HepG2 (cell line): ENCODE measurements around the gene TCF25. TPM values are rescaled to one million over a fixed set of nuclear protein-coding genes. Genes with fewer than 3 reads are reported as not detected.
A peak's percentile ranks its signal among the peaks of the same experiment; 100 is the strongest.

Source experiments
- ATAC-seq: fragments of 200-7000 bp; cut with Tn5 transposase; 3 replicates; pipeline ENCODE4 v1.9.1; 2020; ENCODE audit warnings: mild to moderate bottlenecking, moderate library complexity
- BruUV-seq: library from RNA; stranded (reverse); fragments of 400-500 nt; replicated peaks from 2 replicates; lab custom pipeline; 2021; lab: Mats Ljungman, UMichigan
- CTCF ChIA-PET: fragments of 300-600 bp; formaldehyde crosslinking; extraction: SDS; loops from one replicate; lab custom pipeline; 2021; ENCODE audit warnings: low total read pairs, inconsistent platforms, low intra/inter-chr PET ratio; lab: Yijun Ruan, JAX
- POLR2A ChIA-PET: fragments of 350-600 bp; sonication (Branson Sonifier 250); formaldehyde crosslinking; loops from one replicate; lab custom pipeline; 2020; ENCODE audit warnings: antibody characterized with exemption, inconsistent platforms; lab: Yijun Ruan, JAX
- DNase-seq: peaks from one replicate; pipeline ENCODE4 v3.0.0-alpha.2; 2015; ENCODE audit warnings: low spot score
- FAIRE-seq: peaks from 3 replicates; lab custom pipeline; 2011; peaks lifted over from hg19 to GRCh38; lab: Jason Lieb, UNC
- H2AFZ ChIP-seq: one replicate; pipeline ENCODE4 v1.6.1; 2011; ENCODE audit warnings: low read length, inconsistent platforms
- H3K27ac ChIP-seq: fragments of 300-600 bp; 3 replicates; pipeline ENCODE4 v1.8.0; 2011; ENCODE audit warnings: mixed run types, mild to moderate bottlenecking, mixed read lengths, low read length, inconsistent platforms; ENCODE audit not compliant: insufficient read depth; ENCODE audit errors: extremely low read length
- H3K27me3 ChIP-seq, 2 experiments: fragments of 200-600 bp in 1 of 2; 2 replicates in 1 of 2; 3 replicates in 1 of 2; pipeline versions ENCODE4 v1.6.0 to v1.8.0; 2011; ENCODE audit warnings: low read length in 2 of 2, mild to moderate bottlenecking in 2 of 2, moderate library complexity in 2 of 2, inconsistent platforms in 1 of 2; ENCODE audit not compliant: insufficient read depth in 2 of 2, control insufficient read depth in 1 of 2
- H3K36me3 ChIP-seq, 2 experiments: fragments of 200-600 bp in 1 of 2; replicated peaks in 1 of 2; 2 replicates in 1 of 2; 3 replicates in 1 of 2; pipeline versions ENCODE4 v1.5.1 to v1.8.0; 2011; ENCODE audit warnings: low read length in 2 of 2, inconsistent platforms in 1 of 2; ENCODE audit not compliant: insufficient read depth in 2 of 2, control insufficient read depth in 1 of 2
- H3K4me1 ChIP-seq: 2 replicates; pipeline ENCODE4 v1.5.1; 2012; ENCODE audit warnings: low read length, inconsistent platforms; ENCODE audit not compliant: insufficient read depth
- H3K4me2 ChIP-seq: 2 replicates; pipeline ENCODE4 v1.6.0; 2011; ENCODE audit warnings: low read depth, low read length, inconsistent platforms
- H3K4me3 ChIP-seq, 3 experiments: fragments of 200-600 bp in 1 of 3; sonication (generic), shearing (Covaris generic) in 1 of 3; replicated peaks in 1 of 3; 2 replicates each; pipeline ENCODE4 v1.5.1; 2011 to 2016; ENCODE audit warnings: low read length in 3 of 3, inconsistent platforms in 2 of 3, low read depth in 2 of 3, mild to moderate bottlenecking in 2 of 3, control low read depth in 1 of 3, mixed read lengths in 1 of 3; ENCODE audit not compliant: insufficient read depth in 1 of 3
- H3K79me2 ChIP-seq: one replicate; pipeline ENCODE4 v1.6.1; 2011; ENCODE audit warnings: low read length, inconsistent platforms; ENCODE audit not compliant: insufficient read depth
- H3K9ac ChIP-seq: 2 replicates; pipeline ENCODE4 v1.6.0; 2011; ENCODE audit warnings: mild to moderate bottlenecking, low read depth, low read length, inconsistent platforms; ENCODE audit not compliant: insufficient read depth
- H3K9me3 ChIP-seq: 2 replicates; pipeline ENCODE4 v1.5.1; 2012; ENCODE audit warnings: mild to moderate bottlenecking, low read length
- H4K20me1 ChIP-seq: 2 replicates; pipeline ENCODE4 v1.6.0; 2011; ENCODE audit warnings: inconsistent platforms, mild to moderate bottlenecking, low read length, moderate library complexity; ENCODE audit not compliant: insufficient read depth
- ATAD3A ChIP-seq: sonication (generic); formaldehyde crosslinking; IDR thresholded peaks from 2 replicates; pipeline ENCODE4 v1.4.0; 2020; ENCODE audit warnings: missing genetic modification reagents
- CBX2 ChIP-seq, 2 experiments: fragments of 200-600 bp in 1 of 2; sonication (generic); formaldehyde crosslinking in 1 of 2; IDR thresholded peaks; 2 replicates each; pipeline versions ENCODE4 v1.7.0 to v1.8.1; 2018 to 2022; ENCODE audit warnings: low read depth in 2 of 2, low read length in 1 of 2, mild to moderate bottlenecking in 1 of 2, missing genetic modification reagents in 1 of 2
- IKZF4 ChIP-seq: sonication (generic); formaldehyde crosslinking; IDR thresholded peaks from 2 replicates; pipeline ENCODE4 v1.5.1; 2020; ENCODE audit warnings: borderline replicate concordance, mild to moderate bottlenecking, low read depth, missing genetic modification reagents; ENCODE audit errors: not compliant biosample characterization
- LBX2 ChIP-seq: sonication (generic); formaldehyde crosslinking; IDR thresholded peaks from 2 replicates; pipeline ENCODE4 v1.5.0; 2020; ENCODE audit warnings: missing genetic modification reagents, mild to moderate bottlenecking, borderline replicate concordance
- MAFF ChIP-seq: IDR thresholded peaks from 2 replicates; pipeline ENCODE4 v1.6.1; 2011; ENCODE audit warnings: low read depth, low read length, improper control_type of control experiment
- TP53 ChIP-seq: sonication (generic); formaldehyde crosslinking; conservative IDR thresholded peaks from 2 replicates; pipeline ENCODE4 v1.4.0; 2020; ENCODE audit warnings: missing genetic modification reagents
- ZBTB2 ChIP-seq: sonication (generic); formaldehyde crosslinking; IDR thresholded peaks from 2 replicates; pipeline ENCODE4 v1.8.0; 2022; ENCODE audit warnings: low read depth, missing genetic modification reagents
- ZFP36L1 ChIP-seq: sonication (generic); formaldehyde crosslinking; IDR thresholded peaks from 2 replicates; pipeline ENCODE4 v1.8.0; 2022; ENCODE audit warnings: mild to moderate bottlenecking, missing genetic modification reagents, moderate library complexity
- ZNF124 ChIP-seq: sonication (generic); formaldehyde crosslinking; IDR thresholded peaks from 2 replicates; pipeline ENCODE4 v1.4.0; 2020; ENCODE audit warnings: missing genetic modification reagents
- ZNF180 ChIP-seq: sonication (generic); formaldehyde crosslinking; IDR thresholded peaks from 2 replicates; pipeline ENCODE4 v1.4.0; 2020; ENCODE audit warnings: low read depth, missing genetic modification reagents, borderline replicate concordance
- ZNF652 ChIP-seq: IDR thresholded peaks from 2 replicates; pipeline ENCODE4 v1.6.1; 2016; ENCODE audit warnings: low read depth, borderline replicate concordance
- ZNF709 ChIP-seq: sonication (generic); formaldehyde crosslinking; IDR thresholded peaks from 2 replicates; pipeline ENCODE4 v1.5.0; 2020; ENCODE audit warnings: mild to moderate bottlenecking, missing genetic modification reagents
- WGBS: methylation state at CpG from one replicate; pipeline ENCODE4 v1.1.6; 2017; ENCODE audit warnings: low lambda C conversion rate; 5-methylcytosine and 5-hydroxymethylcytosine counted together
- in situ Hi-C: cut with HindIII; loops from 2 replicates; pipeline ENCODE4 v1.10.0; 2017; ENCODE audit warnings: low pct_unique_long_range_greater_than_20kb; ENCODE audit not compliant: extremely low pct_ligation_motif_present
- intact Hi-C: fragments of 100-400 bp; cut with micrococcal nuclease; formaldehyde crosslinking; loops from one replicate; pipeline ENCODE4 v1.10.0; 2022; ENCODE audit not compliant: unreplicated experiment
- polyA plus RNA-seq, 8 experiments: library from polyadenylated mRNA; depleted of rRNA in 3 of 8; stranded (reverse) in 7 of 8; unstranded in 1 of 8; fragments of >200 nt; fragmentation: Illumina TruSeq in 4 of 8; extraction: Trizol in 4 of 8; gene quantifications; 2 replicates each; pipeline versions ENCODE4 v1.2.1 to v1.2.3, GENCODE V29; 2011 to 2016; ENCODE audit warnings: low read depth in 4 of 8, missing spikeins in 1 of 8, mixed read lengths in 1 of 8; ENCODE audit not compliant: insufficient read depth in 1 of 8
- total RNA-seq, 5 experiments: library from RNA; depleted of rRNA; stranded (reverse); fragments of >200 nt; fragmentation: Illumina TruSeq; extraction: Trizol; gene quantifications; 2 replicates each; pipeline ENCODE4 v1.2.3, GENCODE V29; 2016; ENCODE audit warnings: low read depth in 1 of 5
- TF ChIP-seq, protein P1 (sequence below): IDR thresholded peaks from 2 replicates; pipeline ENCODE4 v1.6.1; 2016; ENCODE audit warnings: mild to moderate bottlenecking, missing biosample characterization, missing genetic modification reagents
- TF ChIP-seq, protein P2 (sequence below): IDR thresholded peaks from 2 replicates; pipeline ENCODE4 v1.6.1; 2016; ENCODE audit warnings: missing compliant biosample characterization, missing genetic modification reagents, borderline replicate concordance
- TF ChIP-seq, protein P3 (sequence below): IDR thresholded peaks from 2 replicates; pipeline ENCODE4 v1.6.1; 2016

Gene TCF25
- total and polyA plus RNA-seq, 2 of the 13 experiments (the other 11 are each of a cell fraction or from before 2014, with no cell fraction given) = 138 to 206 TPM

GRCh38 chr16:89915303-89916232, 42.2 kb downstream of the TCF25 start (continued):
- TF ChIP-seq MAFF = no peak
- peak; percentile 77; the same call in 1 of the 2 replicates for TF ChIP-seq ZNF124 (CRISPR knock-in tag)
- peak; percentile 62; the same call in 1 of the 2 replicates for TF ChIP-seq ZNF652
- no peak for TF ChIP-seq TP53 (CRISPR knock-in tag)
- TF ChIP-seq, all 625 proteins: peak for 364

DNA sequence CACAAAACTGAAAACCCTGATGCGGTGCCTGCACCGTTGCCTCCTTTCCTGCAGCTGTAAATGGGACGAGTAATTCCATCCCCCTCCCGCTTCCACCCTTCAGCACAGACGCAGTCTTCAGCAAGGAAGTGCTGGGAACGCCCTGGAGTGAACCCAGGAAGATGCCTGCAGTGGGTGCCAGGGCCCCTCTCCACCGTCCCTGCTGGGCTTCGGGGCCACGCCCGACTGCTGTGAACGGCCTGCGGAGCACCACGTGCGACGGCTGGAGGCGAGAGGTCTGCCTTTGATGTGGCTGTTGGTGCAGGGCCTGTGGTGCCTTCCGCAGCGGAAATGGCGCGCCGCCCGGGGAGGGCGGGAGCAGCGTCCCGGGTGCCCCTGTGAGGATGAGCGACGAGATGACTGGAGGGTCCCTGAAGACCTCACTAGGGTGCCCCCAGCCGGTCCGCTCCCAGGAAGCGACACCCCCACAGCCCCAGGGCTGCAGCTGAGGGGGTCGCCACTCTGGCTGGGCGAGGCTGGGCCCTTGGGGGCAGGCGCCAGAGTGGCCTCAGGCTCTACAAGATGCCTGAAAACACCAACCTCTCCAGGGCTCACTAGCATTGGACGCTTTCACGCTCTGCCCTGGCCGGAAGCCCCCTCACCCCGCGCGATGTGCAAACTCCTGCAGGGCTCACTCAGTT, 44.5 kb downstream of the TCF25 start:
- no peaks in the 10 kb centered on the region for H3K9me3 ChIP-seq
- H3K36me3 ChIP-seq = no peaks in the 10 kb centered on the region
- peaks cover 83% of the 10 kb centered on the region for H3K4me1 ChIP-seq
- H3K79me2 ChIP-seq = peaks cover 21% of the 10 kb centered on the region
- in situ Hi-C loops = no loop called here
- H3K9ac ChIP-seq = peak overlapping the region; percentile 68
- peak overlapping the region; percentile 98 for H3K4me2 ChIP-seq
- WGBS = under 1% methylated on average over 21 of the region's 39 CpGs
- H3K27ac ChIP-seq = peak overlapping the region; percentile 77
- no peaks in the 10 kb centered on the region for H4K20me1 ChIP-seq
- no peak overlapping the region for H2AFZ ChIP-seq
- CTCF ChIA-PET = no interaction called here
- ATAC-seq (peak; percentile 54), DNase-seq (peak; percentile 90), FAIRE-seq (peak; percentile 89)
- POLR2A ChIA-PET = interaction anchor here (0.6 to 2.4 kb wide), 17 partner anchors 9 to 218 kb away, joined by 3 to 25 read pairs (median 5); partner anchors contain the start of genes DEF8 and TCF25
- intact Hi-C loops = loop anchor here (2.0 to 5.0 kb wide), 2 partner anchors 43 to 216 kb away; partner anchors contain the start of gene SPATA2L
- H3K27me3 ChIP-seq = no peaks in the 10 kb centered on the region; a peak in 1 of 5 replicates
- BruUV-seq = no TSS peak
- H3K4me3 ChIP-seq = peak overlapping the region; percentile 45 to 90 (median 49)
- TF ChIP-seq ZNF709 (CRISPR knock-in tag) (peak; percentile 90), IKZF4 (CRISPR knock-in tag) (peak; percentile 99), ZFP36L1 (peak; percentile 98), LBX2 (CRISPR knock-in tag) (peak; percentile 97), ATAD3A (CRISPR knock-in tag) (peak; percentile 77; the same call in 1 of the 2 replicates), ZBTB2 (CRISPR knock-in tag) (peak; percentile 91), ZNF180 (CRISPR knock-in tag) (peak; percentile 95; the same call in 1 of the 2 replicates), CBX2 (IDR thresholded peaks at IDR 0.05; ENCODE audit: low read depth, low read length) (no peak), CBX2 (CRISPR knock-in tag; IDR thresholded peaks at IDR 0.05; ENCODE audit: low read depth) (peak; percentile 73; the same call in 1 of the 2 replicates)
- TF ChIP-seq, protein P1, sequence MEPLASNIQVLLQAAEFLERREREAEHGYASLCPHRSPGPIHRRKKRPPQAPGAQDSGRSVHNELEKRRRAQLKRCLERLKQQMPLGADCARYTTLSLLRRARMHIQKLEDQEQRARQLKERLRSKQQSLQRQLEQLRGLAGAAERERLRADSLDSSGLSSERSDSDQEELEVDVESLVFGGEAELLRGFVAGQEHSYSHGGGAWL (CRISPR knock-in tag) = peak; percentile 99
- TF ChIP-seq, protein P2, sequence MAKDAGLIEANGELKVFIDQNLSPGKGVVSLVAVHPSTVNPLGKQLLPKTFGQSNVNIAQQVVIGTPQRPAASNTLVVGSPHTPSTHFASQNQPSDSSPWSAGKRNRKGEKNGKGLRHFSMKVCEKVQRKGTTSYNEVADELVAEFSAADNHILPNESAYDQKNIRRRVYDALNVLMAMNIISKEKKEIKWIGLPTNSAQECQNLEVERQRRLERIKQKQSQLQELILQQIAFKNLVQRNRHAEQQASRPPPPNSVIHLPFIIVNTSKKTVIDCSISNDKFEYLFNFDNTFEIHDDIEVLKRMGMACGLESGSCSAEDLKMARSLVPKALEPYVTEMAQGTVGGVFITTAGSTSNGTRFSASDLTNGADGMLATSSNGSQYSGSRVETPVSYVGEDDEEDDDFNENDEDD = peak; percentile 99
- TF ChIP-seq, protein P3, sequence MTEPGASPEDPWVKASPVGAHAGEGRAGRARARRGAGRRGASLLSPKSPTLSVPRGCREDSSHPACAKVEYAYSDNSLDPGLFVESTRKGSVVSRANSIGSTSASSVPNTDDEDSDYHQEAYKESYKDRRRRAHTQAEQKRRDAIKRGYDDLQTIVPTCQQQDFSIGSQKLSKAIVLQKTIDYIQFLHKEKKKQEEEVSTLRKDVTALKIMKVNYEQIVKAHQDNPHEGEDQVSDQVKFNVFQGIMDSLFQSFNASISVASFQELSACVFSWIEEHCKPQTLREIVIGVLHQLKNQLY (CRISPR knock-in tag) = peak; percentile 98
